DOHH2 (cell line): ENCODE measurements around the gene STRA6.

Experiments
- H3F3A ChIP-seq: fragments of 200-600 bp; sonication (generic), shearing (Covaris generic); 2 replicates; pipeline ENCODE4 v1.6.0; 2016; ENCODE audit warnings: antibody characterized with exemption, mild to moderate bottlenecking; ENCODE audit not compliant: control insufficient read depth, insufficient read depth
- H3K27ac ChIP-seq: fragments of 200-600 bp; sonication (generic); 2 replicates; pipeline ENCODE4 v1.5.1; 2014; ENCODE audit warnings: low read depth, mild to moderate bottlenecking, low read length, moderate library complexity
- H3K27me3 ChIP-seq: fragments of 200-600 bp; sonication (generic); 2 replicates; pipeline ENCODE4 v1.6.1; 2014; ENCODE audit warnings: mild to moderate bottlenecking, low read length, mixed read lengths; ENCODE audit not compliant: control insufficient read depth
- H3K36me3 ChIP-seq: fragments of 200-600 bp; sonication (generic); 2 replicates; pipeline ENCODE4 v1.6.1; 2014; ENCODE audit warnings: mild to moderate bottlenecking, low read length, moderate library complexity, mixed read lengths; ENCODE audit not compliant: control insufficient read depth
- H3K4me1 ChIP-seq: fragments of 200-600 bp; sonication (generic); 2 replicates; pipeline ENCODE4 v1.6.1; 2014; ENCODE audit warnings: mild to moderate bottlenecking, low read length, mixed read lengths; ENCODE audit not compliant: control insufficient read depth
- H3K4me2 ChIP-seq: fragments of 200-600 bp; sonication (generic); 2 replicates; pipeline ENCODE4 v1.6.0; 2014; ENCODE audit warnings: mild to moderate bottlenecking, low read length, moderate library complexity
- H3K4me3 ChIP-seq: fragments of 200-600 bp; sonication (generic); 2 replicates; pipeline ENCODE4 v1.5.1; 2014; ENCODE audit warnings: mild to moderate bottlenecking, low read length, mixed read lengths
- H3K79me2 ChIP-seq: fragments of 200-600 bp; sonication (generic); 2 replicates; pipeline ENCODE4 v1.6.1; 2014; ENCODE audit warnings: mild to moderate bottlenecking, low read length, mixed read lengths; ENCODE audit not compliant: control insufficient read depth
- H3K9me2 ChIP-seq: fragments of 200-600 bp; sonication (generic); replicated peaks from 2 replicates; pipeline ENCODE4 v1.6.1; 2014; ENCODE audit warnings: mild to moderate bottlenecking, low read length, mixed read lengths; ENCODE audit not compliant: control insufficient read depth
- H3K9me3 ChIP-seq: fragments of 200-600 bp; sonication (generic); 2 replicates; pipeline ENCODE4 v1.6.1; 2014; ENCODE audit warnings: antibody characterized with exemption, low read length, mixed read lengths; ENCODE audit not compliant: control insufficient read depth, insufficient read depth
- H4K20me1 ChIP-seq: fragments of 200-600 bp; sonication (generic); 2 replicates; pipeline ENCODE4 v1.6.0; 2014; ENCODE audit warnings: low read depth, mild to moderate bottlenecking, antibody characterized with exemption, low read length, moderate library complexity; ENCODE audit not compliant: control insufficient read depth, insufficient read depth
- CTCF ChIP-seq: fragments of 200-600 bp; sonication (generic); IDR thresholded peaks from one replicate; pipeline ENCODE4 v1.5.1; 2014; ENCODE audit warnings: antibody characterized with exemption, mild to moderate bottlenecking, low read depth, low read length; ENCODE audit not compliant: poor library complexity, severe bottlenecking
- EZH2phosphoT487 ChIP-seq: fragments of 200-600 bp; sonication (generic); IDR thresholded peaks from 2 replicates; pipeline ENCODE4 v1.6.1; 2017; ENCODE audit warnings: borderline replicate concordance, mild to moderate bottlenecking, antibody characterized with exemption, low read length, moderate library complexity, mixed read lengths

Gene STRA6

DNA sequence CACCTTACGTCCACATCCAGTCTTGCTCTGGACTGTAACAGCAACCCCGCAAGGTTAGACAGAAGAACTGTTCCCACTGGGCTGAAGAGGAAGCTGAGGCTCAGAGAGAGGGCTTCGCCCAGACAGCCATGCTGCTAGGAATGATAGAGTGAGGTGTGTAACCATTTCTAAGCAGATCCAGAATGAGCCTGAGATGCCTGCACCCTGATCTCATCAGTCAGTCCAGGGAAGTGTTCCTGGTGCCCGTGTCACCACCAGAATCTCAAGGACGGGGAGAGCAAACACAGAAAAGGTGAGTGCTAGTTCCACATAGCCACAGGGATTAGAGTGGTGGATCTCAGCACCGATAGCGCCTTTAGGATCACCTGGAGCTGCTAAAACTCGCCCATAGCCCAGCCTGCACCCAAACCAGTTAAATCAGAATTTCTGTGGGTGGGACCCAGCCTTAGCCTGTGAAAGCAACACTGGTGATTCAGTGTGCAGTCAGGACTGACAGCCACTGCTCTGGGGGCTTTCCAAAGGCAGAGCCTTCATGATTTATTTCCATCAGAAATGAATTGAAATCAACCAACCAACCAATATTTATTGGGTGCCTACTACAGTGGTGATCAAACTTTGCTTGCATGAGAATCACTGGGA is 16.8 kb downstream of the STRA6 start:
- Histone ChIP-seq H3K27me3 (no peaks in the 10 kb centered on the region), H3K79me2 (no peaks in the 10 kb centered on the region), H3K36me3 (no peaks in the 10 kb centered on the region), H3K9me2 (no peaks in the 10 kb centered on the region), H3F3A (no peaks in the 10 kb centered on the region), H3K27ac (no peak overlapping the region), H3K4me1 (no peaks in the 10 kb centered on the region), H3K4me3 (no peak overlapping the region), H4K20me1 (no peaks in the 10 kb centered on the region), H3K4me2 (no peak overlapping the region), H3K9me3 (no peaks in the 10 kb centered on the region)
- TF ChIP-seq EZH2phosphoT487 (no peak), CTCF (no peak)

GRCh38 chr15:74184582-74185091 is 17.9 kb downstream of the STRA6 start:
- H3K9me2 ChIP-seq, result no peaks in the 10 kb centered on the region
- no peaks in the 10 kb centered on the region for H3F3A ChIP-seq
- H3K9me3 ChIP-seq, result no peaks in the 10 kb centered on the region
- no peaks in the 10 kb centered on the region for H3K4me1 ChIP-seq
- H4K20me1 ChIP-seq, result no peaks in the 10 kb centered on the region
- H3K4me3 ChIP-seq, result no peak overlapping the region
- no peaks in the 10 kb centered on the region for H3K36me3 ChIP-seq
- no peaks in the 10 kb centered on the region for H3K79me2 ChIP-seq
- TF ChIP-seq CTCF, result no peak
- TF ChIP-seq EZH2phosphoT487, result no peak
- no peaks in the 10 kb centered on the region for H3K27me3 ChIP-seq
- no peak overlapping the region for H3K27ac ChIP-seq
- H3K4me2 ChIP-seq, result no peak overlapping the region

- no peaks in the 10 kb centered on the region for H3K9me2 ChIP-seq
- H3K27ac ChIP-seq, result no peak overlapping the region
- no peak overlapping the region for H3K4me2 ChIP-seq
- H3K27me3 ChIP-seq, result no peaks in the 10 kb centered on the region
- no peaks in the 10 kb centered on the region for H3K79me2 ChIP-seq
- no peaks in the 10 kb centered on the region for H3F3A ChIP-seq
- no peaks in the 10 kb centered on the region for H3K4me1 ChIP-seq
- TF ChIP-seq EZH2phosphoT487 (no peak), CTCF (no peak)
- no peaks in the 10 kb centered on the region; the same call in 1 of the 2 replicates for H4K20me1 ChIP-seq
- no peaks in the 10 kb centered on the region for H3K9me3 ChIP-seq
- no peak overlapping the region for H3K4me3 ChIP-seq
- H3K36me3 ChIP-seq, result no peaks in the 10 kb centered on the region
These were observed 20.5 kb downstream of the STRA6 start for GRCh38 chr15:74182131-74182530.
